Fibroblast of mammary gland (primary cell): ENCODE measurements around the gene LPIN2.

Source experiments
- DNase-seq: peaks from one replicate; pipeline ENCODE4 v3.0.0-alpha.2; 2010; ENCODE audit warnings: low read depth
- H3K4me3 ChIP-seq: 2 replicates; pipeline ENCODE4 v1.5.1; 2011; ENCODE audit warnings: low read depth, mild to moderate bottlenecking, low read length, moderate library complexity; ENCODE audit not compliant: control insufficient read depth
- CTCF ChIP-seq: conservative IDR thresholded peaks from 2 replicates; pipeline ENCODE4 v1.5.1; 2011; ENCODE audit warnings: low read depth, low read length, inconsistent platforms; ENCODE audit not compliant: control insufficient read depth, insufficient read depth

Gene LPIN2

DNA sequence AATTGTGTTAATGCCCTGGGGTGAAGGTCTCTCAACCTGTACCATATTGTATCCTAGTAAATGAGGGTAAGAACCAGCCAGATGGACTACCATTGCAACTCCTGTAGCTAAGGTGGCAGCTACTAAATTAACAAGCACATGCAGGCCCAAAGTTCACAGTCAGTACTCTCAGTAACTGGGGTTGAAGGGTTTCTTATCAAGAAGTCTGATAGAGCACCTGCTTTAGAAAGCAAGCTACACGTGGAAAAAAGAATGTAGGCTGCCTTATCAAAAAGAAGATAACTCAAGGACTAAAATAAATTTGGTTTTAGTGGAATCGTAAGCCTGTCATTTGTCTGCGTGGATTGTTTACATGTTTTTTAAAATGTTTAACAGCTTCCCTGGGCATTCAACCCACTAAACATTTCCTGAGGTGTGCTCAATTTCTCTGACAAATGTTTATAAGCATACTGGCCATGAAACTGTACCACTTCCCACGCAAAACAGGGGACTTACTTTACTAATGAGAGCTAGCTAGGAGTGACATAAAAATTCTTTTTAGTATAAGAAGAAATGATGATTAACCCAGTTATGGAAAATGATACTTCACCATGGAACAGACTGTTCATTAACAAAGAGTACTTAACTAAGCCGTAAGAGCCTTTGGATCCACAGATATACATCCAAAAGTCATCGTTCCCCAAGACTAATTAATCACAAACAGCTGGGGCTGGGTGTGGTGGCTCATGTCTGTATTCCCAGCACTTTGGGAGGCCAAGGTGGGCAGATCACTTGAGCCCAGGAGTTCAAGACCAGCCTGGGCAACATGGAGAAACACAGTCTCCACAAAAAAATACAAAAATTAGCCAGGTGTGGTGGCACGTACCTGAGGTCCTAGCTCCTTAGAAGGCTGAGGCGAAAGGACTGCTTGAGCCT is 36.5 kb downstream of the LPIN2 start:
- DNase-seq = no peak
- H3K4me3 ChIP-seq = no peak overlapping the region
- no peak for TF ChIP-seq CTCF

DNA sequence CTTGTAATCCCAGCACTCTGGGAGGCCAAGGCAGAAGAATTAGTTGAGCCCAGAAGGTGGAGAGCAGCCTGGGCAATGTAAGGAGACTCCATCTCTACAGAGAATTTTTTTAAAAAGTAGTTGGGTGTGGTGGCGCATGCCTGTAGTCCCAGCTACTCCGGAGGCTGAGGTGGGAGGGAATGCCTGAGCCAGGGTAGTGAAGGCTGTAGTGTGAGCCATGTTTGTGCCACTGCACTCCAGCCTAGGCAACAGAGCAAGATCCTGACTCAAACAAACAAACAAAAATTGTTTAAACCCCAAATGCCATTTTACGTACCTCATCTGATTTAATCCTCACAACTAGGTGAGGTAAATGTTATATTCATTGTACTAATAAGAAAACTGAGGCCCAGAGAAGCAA is 38.2 kb downstream of the LPIN2 start:
- no peak overlapping the region for H3K4me3 ChIP-seq

DNA sequence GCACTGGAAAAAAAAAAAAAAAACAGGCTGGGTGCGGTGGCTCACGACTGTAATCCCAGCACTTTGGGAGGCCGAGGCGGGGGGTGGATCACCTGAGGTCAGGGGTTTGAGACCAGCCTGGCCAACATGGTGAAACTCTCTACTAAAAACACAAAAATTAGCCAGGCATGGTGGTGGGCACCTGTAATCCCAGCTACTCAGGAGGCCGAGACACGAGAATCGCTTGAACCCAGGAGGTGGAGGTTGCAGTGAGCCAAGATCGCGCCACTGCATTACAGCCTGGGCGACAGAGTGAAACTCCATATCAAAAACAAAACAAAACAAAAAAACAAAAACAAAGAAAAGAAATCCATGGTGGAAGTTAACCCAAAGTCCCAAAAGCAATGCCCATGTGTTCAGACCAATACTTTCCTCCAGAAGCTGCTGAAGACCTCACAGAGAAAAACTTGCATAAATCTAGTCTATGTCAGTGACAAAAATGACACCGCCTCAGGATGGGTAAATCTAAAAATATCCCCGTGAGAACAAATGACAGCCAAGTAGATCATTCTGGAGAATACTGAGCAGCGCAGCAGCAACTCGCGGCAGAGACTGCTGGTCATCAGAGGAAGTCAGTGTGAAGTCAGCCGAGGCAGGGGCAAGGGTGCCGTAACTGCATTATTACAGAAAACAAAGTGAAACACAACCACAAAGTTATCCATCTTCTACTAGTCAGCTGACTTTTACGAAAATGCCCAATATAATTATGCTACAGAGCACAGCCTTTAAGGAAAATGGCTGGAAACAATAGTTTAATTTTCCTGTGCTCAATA is 41.0 kb downstream of the LPIN2 start:
- DNase-seq = peak; percentile 51
- H3K4me3 ChIP-seq = no peak overlapping the region

More for the DNA sequence above, 38.2 kb downstream of the LPIN2 start:
- no peak for TF ChIP-seq CTCF
- no peak for DNase-seq

GRCh38 chr18:2970772-2971659 is 41.9 kb downstream of the LPIN2 start:
- no peak for DNase-seq
- no peak for TF ChIP-seq CTCF
- H3K4me3 ChIP-seq = no peak overlapping the region

More for the DNA sequence above, 41.0 kb downstream of the LPIN2 start:
- TF ChIP-seq CTCF = no peak

DNA sequence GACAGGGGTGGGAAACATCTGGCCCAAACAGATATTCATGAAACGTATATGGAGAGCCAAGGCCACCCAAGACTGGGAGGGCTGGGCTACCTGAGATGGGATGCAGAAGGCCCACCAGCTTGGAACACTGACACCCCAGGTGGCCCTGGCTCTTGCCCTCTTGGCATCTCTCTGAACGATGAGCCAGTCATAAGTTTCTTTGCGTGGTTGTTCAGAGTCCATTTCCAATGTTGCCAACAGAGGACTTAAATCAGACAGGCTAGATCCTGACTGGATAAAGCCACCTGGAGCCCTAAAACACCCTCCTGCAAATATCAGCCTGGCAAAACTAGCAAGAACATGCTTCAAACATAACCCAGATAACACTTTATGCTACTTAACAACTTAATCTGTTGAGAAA is 42.6 kb downstream of the LPIN2 start:
- DNase-seq = no peak
- no peak overlapping the region for H3K4me3 ChIP-seq
- no peak for TF ChIP-seq CTCF

DNA sequence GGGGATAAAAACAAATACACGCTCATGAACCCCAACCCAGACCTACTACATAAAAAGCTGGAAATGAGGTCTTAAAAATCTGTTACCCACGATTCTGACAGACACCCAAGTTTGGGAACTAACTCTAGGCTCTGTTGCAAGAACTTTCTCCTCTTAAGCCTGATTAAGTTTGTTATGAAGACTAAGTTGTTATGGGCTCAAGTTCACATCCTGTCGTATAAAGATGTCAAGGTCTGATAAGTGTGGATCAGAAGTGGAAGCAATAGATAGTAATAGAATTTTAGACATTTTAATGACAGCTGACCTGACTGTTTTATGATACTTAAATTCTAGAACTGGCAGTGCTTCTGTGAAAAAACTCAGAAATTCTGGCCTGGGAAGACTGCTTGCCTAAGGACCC is 43.2 kb downstream of the LPIN2 start:
- no peak overlapping the region for H3K4me3 ChIP-seq
- no peak for DNase-seq
- TF ChIP-seq CTCF = no peak
